EL (cell line): ENCODE results near the gene SERTAD1.

Experiments
- DNase-seq: peaks from one replicate; pipeline ENCODE4 v3.0.0-alpha.2; 2016

The SERTAD1 gene

GRCh38 chr19:40397568-40397906 is 28.3 kb downstream of the SERTAD1 start:
- no peak for DNase-seq

- no peak for DNase-seq
Measured at GRCh38 chr19:40396886-40397567, 28.8 kb downstream of the SERTAD1 start.

DNA sequence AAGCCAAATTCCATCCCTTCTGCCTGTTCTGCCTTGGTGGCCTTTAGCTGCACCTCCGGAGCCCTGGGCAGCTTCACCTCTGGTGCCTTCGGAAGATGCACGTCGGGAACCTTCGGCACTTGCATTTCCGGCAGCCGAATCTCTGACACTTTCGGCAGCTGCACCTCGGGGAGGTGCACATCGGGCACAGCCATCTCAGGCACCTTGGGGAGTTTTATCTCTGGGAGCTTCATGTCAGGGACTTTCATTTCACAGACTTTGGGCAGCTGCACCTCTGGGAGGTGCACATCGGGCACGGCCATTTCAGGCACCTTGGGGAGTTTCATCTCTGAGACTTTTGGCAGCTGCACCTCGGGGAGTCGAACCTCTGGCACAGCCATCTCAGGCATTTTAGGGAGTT is 29.8 kb downstream of the SERTAD1 start:
- DNase-seq, result no peak

- no peak for DNase-seq
Measured at GRCh38 chr19:40394816-40395210, 31.0 kb downstream of the SERTAD1 start.

GRCh38 chr19:40393894-40394815 is 31.6 kb downstream of the SERTAD1 start:
- no peak for DNase-seq

GRCh38 chr19:40392894-40393517 is 32.8 kb downstream of the SERTAD1 start:
- no peak for DNase-seq

DNA sequence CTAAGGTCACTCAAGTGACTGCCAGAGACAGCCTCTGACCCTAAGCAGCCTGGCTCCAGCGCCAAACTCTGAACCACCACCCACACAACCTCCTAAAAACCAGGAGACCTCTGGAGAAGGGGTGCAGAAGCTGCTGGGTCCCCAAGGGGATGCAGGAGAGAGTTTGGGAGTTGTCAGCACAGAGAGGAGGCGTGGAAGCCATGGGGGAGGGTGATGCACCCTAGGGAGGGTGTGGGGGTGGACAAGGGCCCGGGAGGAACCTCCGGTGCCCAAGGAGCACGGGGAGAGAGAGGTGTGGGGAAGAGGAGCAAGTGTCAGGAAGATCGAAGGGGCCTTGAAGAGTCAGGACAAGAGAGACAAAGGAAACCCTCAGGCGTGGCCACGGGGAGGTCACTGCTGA is 33.7 kb downstream of the SERTAD1 start:
- DNase-seq, result no peak

- DNase-seq, result no peak
Measured at GRCh38 chr19:40390084-40390742, 35.6 kb downstream of the SERTAD1 start, which contains the start of gene HIPK4. TSS of gene HIPK4 (minus strand) at chr19:40390181. CDS start at chr19:40389902, 279 bp downstream.

DNA sequence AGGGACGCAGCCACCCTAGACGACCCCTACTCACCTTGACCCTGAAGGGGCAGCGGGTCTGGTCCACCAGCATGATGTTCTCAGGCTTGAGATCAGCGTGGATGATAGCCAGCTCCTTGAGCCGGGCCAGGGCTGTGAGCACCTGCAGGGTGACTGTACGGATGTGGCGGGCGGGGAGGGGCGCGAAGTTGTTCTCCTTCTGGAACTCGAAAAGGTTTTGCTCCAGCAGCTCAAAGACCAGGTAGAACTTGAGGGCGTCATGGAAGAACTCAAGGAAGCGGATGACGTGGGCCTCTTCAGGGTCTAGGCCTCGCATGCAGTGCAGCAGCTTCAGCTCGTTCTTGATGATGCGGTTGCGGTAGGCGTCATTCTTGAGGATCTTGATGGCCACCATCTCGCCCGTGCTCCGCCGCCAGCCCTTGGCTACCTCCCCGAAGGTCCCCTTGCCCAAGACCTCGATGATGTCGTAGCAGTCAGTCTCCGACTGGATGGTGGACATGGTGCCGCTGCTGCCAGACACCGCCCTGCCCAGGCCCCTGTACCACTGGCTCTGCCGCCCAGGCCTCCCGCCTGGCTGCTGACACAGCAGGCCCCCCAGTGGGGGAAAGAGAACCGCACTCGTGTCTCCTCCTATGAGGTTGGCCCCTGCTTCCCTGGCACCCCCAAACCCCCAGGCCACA is 36.2 kb downstream of the SERTAD1 start:
- no peak for DNase-seq

- no peak for DNase-seq
Measured at GRCh38 chr19:40388481-40388880, 37.3 kb downstream of the SERTAD1 start.

- DNase-seq, result no peak
Measured at GRCh38 chr19:40387155-40387554, 38.6 kb downstream of the SERTAD1 start.

- DNase-seq, result no peak
Measured at GRCh38 chr19:40383668-40384248, 42.0 kb downstream of the SERTAD1 start.

DNA sequence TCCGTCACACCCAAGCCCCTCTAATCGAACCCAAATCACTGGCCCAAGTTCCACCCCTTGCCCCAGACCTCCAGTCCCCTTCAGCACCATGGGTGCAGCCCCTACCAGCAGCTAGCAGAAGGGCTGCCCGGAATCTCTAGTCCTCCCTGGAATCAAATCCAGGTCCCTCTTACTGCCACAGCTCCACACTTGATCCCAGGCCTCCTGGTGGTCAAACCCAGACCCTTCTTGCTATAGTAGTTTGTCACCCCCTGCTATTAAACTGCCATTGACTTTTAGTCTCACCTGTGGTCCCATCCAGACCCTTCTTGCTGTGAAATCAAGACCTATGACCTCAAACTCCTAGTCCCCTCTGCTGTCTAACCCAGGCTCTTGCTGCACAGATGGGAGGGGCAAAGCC is 44.5 kb downstream of the SERTAD1 start:
- DNase-seq, result no peak

DNA sequence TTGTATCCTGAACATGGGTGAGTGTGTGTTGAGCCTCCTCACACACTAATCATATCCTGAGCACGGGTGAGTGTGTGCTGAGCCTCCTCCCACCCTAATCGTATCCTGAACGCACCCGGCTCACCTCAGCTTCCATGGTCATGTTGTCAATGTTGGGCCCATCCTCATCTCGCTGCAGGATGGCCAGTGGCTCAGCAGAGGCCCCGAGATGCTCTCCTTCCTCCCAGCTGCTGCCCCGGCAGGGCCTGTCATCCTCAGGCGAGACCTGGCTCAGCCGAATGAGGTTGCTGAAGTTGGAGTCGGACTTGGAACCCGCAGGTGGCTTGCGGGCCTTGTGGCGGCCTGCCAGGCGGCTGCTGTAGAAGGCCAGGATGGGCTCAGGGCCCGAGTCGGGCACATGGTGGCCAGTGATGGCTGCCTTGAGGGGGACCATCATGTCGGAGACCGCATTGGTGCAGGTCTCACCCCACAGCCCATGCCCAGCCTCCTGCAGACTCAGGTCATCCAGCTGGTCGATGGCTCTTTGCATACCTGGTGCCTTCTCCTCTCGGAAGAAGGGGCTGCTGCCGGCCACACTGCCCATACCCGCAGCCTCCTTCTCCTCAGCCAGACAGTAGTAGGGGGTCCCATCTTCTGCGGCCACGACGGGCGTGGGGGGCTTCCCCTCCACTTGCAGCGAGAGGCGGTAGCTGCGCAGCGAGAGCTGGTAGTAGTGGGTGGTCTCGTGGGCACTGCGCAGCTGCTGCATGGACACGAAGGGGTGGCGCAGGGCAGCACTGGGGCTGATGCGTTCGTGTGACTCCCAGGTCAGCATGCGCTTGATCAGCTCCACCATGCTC is 45.4 kb downstream of the SERTAD1 start:
- no peak for DNase-seq

DNA sequence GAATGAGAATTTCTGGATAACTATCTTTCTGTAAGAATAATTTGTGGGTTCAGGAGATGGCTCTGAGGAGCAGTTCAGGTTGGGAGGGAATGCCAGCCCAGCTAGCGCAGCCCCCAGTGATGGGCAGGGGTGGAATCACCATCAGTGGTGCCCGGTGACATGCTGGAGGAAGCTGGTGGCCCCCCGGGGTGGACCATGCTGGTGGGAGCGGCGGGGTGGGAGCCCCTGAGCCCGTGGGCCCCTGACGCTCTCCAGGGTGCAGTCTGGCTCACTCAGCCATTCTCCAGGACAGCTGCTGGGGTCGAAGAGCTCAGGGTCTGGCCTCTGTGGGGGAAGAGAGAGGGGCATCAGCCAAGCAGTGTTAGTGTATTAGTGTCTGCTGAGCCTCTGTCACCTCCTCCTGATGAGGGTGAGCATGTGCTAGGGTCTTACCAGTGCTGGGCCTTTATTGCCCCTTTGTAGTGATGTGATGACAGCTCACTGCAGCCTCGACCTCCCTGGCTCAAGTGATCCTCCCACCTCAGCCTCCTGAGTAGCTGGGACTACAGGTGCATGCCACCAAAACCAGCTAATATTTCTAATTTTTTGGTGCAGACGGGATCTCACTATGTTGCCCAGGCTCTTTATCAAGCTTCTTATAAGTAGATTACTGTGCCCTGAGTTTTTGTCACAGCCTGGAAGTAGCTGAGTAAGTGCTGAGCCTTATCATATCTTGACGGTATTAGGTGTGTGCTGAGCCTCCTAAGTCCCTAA is 46.2 kb downstream of the SERTAD1 start:
- DNase-seq, result no peak

DNA sequence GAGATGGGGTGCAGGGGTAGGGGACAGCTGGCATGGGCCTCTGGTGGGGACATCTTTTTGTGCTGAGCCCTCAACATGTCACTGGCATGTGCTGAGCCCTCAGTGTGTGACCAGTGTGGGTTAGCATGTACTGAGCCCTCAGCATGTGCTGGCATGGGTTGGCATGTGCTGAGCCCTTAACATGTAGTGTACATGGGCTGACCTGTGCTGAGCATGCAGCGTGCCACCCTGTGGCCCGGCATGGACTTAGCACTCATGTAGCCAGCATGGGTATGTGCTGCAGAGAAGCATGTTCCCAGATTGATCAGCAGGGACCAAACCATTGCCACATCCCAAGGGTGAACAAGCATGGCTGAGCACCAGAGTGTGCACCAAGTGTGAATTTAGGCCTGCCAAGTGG is 47.3 kb downstream of the SERTAD1 start:
- no peak for DNase-seq

- DNase-seq, result no peak
Measured at GRCh38 chr19:40377876-40378385, 47.9 kb downstream of the SERTAD1 start.

DNA sequence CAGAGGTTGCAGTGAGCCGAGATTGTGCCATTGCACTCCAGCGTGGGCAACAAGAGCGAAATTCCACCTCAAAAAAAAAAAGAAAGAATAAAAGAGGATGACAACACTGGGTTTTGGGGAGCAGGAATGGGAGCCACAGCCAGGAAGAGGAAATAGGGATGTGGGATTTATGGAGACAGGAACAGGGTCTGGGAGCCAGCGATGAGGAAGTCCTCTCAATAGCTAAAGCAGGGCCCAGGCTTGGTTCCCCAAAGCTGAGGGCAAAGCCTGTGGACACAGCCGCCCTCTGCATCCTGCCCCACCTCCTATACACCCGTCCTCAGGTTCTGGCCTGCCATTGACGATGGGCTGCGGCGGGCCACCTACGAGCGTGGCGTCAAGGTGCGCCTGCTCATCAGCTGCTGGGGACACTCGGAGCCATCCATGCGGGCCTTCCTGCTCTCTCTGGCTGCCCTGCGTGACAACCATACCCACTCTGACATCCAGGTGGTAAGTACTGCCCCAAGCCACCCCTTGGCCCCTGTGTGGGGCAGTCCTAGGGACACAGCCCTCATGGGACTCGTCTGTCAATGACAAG is 49.4 kb downstream of the SERTAD1 start:
- DNase-seq, result no peak

DNA sequence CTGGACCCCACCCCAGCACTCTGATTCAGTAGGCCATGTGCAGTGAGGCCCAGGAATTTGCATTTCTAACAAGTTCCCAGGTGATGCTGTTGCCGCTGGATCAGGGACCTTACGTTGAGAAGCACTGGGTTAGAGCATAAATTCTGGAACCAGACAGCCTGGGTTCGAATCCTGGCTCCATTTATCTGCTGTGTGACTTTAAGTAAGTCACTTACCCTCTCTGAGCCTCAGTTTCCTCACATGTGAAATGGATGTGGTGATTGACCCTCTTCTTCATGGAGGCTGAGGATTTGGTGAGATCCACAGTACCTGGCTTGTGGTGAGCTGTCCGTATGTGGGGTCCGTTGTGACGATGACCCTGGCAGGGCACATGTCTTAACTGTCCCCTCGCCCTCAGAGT is 51.7 kb downstream of the SERTAD1 start:
- DNase-seq, result no peak

- no peak for DNase-seq
Measured at GRCh38 chr19:40371802-40372122, 54.0 kb downstream of the SERTAD1 start.
